Glutamatergic neuron (in vitro differentiated cells): ENCODE data around the gene RAB40C. TPM values are rescaled to one million over a fixed set of nuclear protein-coding genes. Genes with fewer than 3 reads are reported as not detected.

Experiments
- DNase-seq: peaks from one replicate; pipeline ENCODE4 v3.0.0; 2022
- H3K27ac Mint-ChIP-seq: one replicate; pipeline ENCODE4 v1.8.0; 2020; ENCODE audit warnings: mild to moderate bottlenecking, mixed read lengths, inconsistent platforms; ENCODE audit not compliant: unreplicated experiment
- H3K27me3 Mint-ChIP-seq: one replicate; pipeline ENCODE4 v1.8.0; 2020; ENCODE audit warnings: mild to moderate bottlenecking, moderate library complexity, mixed read lengths, inconsistent platforms; ENCODE audit not compliant: unreplicated experiment
- H3K36me3 Mint-ChIP-seq: one replicate; pipeline ENCODE4 v1.8.0; 2020; ENCODE audit warnings: mild to moderate bottlenecking, mixed read lengths, inconsistent platforms; ENCODE audit not compliant: unreplicated experiment
- H3K4me1 Mint-ChIP-seq: one replicate; pipeline ENCODE4 v1.8.0; 2020; ENCODE audit warnings: mild to moderate bottlenecking, low read depth, mixed read lengths, inconsistent platforms; ENCODE audit not compliant: unreplicated experiment
- H3K4me3 Mint-ChIP-seq: one replicate; pipeline ENCODE4 v1.8.0; 2020; ENCODE audit warnings: mild to moderate bottlenecking, mixed read lengths, inconsistent platforms; ENCODE audit not compliant: unreplicated experiment
- H3K9me3 Mint-ChIP-seq: one replicate; pipeline ENCODE4 v1.8.0; 2020; ENCODE audit warnings: mild to moderate bottlenecking, moderate library complexity, mixed read lengths, inconsistent platforms; ENCODE audit not compliant: unreplicated experiment
- total RNA-seq: library from RNA; stranded (reverse); fragmentation: NEBNext Ultra II Directional; extraction: Animal tissue kit (Norgen Biotek cat#: 25700); gene quantifications from one replicate; pipeline ENCODE4 v1.2.1, GENCODE V29; 2021; ENCODE audit not compliant: unreplicated experiment
- TF ChIP-seq, protein P1 (sequence below): fragments of 200-600 bp; sonication (generic); IDR thresholded peaks from one replicate; pipeline ENCODE4 v1.5.0; 2021; ENCODE audit not compliant: partially characterized antibody, unreplicated experiment

The RAB40C gene
- total RNA-seq, 1 donor from 2014 or later: 48.3 TPM

DNA sequence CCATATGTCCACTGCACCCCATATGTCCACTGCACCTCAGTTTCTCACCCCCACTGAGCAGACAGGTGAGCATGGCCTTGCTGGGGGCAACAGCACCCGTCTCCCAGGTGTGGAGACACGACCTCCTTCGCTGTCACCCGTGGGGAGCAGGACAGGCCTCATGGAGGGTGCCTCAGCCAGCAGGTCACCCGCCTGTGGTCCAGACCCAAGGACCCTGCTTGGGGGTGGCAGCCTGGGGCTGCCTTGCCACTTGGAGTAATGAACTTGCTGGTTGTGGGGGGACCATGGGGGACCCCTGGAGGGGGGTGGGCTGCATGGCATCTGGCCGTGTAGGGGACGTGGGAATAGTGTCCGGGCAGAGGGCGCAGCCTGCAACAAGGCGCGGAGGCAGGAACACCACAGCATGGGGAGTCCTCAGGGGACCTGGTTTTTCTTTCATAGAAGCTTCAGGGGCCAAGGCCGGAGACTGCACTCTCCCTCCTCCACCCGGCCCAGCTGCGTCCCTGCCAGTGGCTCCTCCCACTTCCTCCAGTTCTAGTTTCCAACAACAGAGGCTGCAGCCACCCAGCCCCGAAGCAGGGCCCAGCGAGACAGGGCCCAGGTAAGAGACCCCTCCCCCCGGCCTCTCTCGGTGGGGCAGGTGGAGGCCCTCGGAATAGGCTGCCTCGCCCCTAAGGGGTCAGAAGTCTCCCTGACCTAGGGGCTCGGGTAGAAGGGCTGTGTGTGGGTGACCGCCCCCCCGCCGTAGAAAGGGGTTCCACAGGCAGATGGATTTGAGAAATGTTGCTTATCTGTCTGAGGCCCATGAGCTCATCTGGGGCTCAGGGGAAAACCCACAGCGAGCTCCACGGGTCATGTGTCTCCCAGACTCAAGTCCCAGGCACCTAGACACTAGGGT is 23.1 kb upstream of the RAB40C start, which contains the start of gene NHLRC4:
Gene NHLRC4 (plus strand): TSS at position 531 of the 898 bp plus-strand sequence. CDS start 1,043 bp downstream, outside the sequence.
- no peaks in the 10 kb centered on the region for H3K36me3 Mint-ChIP-seq
- TF ChIP-seq, protein P1, sequence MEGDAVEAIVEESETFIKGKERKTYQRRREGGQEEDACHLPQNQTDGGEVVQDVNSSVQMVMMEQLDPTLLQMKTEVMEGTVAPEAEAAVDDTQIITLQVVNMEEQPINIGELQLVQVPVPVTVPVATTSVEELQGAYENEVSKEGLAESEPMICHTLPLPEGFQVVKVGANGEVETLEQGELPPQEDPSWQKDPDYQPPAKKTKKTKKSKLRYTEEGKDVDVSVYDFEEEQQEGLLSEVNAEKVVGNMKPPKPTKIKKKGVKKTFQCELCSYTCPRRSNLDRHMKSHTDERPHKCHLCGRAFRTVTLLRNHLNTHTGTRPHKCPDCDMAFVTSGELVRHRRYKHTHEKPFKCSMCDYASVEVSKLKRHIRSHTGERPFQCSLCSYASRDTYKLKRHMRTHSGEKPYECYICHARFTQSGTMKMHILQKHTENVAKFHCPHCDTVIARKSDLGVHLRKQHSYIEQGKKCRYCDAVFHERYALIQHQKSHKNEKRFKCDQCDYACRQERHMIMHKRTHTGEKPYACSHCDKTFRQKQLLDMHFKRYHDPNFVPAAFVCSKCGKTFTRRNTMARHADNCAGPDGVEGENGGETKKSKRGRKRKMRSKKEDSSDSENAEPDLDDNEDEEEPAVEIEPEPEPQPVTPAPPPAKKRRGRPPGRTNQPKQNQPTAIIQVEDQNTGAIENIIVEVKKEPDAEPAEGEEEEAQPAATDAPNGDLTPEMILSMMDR: no peak
- peak within 1 kb of the TSS; percentile 68 for H3K27ac Mint-ChIP-seq
- peak within 1 kb of the TSS; percentile 63 for H3K4me3 Mint-ChIP-seq
- peaks cover 6% of the 10 kb centered on the region for H3K27me3 Mint-ChIP-seq
- DNase-seq: peak; percentile 83
- H3K4me1 Mint-ChIP-seq: peaks cover 17% of the 10 kb centered on the region
- peaks cover 21% of the 10 kb centered on the region for H3K9me3 Mint-ChIP-seq

DNA sequence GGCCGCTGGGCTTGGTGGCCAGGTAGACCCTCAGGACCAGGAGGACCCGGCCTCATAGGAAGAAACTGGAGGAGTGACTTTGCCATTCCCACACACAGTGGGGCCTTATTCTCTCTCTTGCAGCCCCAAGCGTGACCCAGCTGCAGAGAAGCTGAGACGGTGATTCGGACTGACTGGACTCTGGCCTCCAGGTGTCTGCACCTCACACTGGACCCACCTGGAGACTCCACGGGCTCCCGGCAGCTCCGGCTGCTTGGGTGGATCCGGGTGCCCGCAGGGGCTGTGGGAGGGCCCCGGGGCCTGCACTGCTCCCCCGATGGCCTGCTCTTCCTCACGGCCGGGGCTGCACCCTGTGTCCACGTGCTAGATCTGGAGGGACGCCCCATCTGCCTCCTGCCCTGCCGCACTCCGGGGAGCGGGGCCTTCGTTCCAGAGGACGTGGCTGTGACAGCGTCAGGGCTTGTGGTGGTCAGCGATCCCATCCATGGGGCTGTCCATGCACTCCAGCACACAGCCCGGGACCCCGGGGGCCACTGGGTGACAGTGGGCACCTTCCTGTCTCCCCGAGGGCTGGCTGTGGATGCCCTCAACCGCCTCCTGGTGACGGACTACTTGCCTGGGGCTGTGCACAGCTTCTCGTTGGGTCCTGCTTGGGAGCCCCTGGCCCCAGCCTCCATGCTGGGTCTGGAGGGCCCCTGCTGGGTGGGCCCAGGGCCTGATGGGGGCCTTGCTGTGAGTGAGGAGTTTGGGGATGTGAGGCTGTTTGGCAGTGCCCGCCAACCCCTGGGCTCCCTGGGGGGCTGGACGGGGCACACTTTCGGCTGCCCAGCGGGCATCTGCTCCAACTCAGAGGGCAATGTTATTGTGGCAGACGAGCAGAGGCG is 22.3 kb upstream of the RAB40C start:
- TF ChIP-seq, protein P1: no peak

GRCh38 chr16:568401-569258 is 21.2 kb upstream of the RAB40C start:
- Mint-ChIP-seq H3K4me3 (peak overlapping the region; percentile 85), H3K9me3 (peaks cover 18% of the 10 kb centered on the region), H3K4me1 (peaks cover 16% of the 10 kb centered on the region), H3K36me3 (no peaks in the 10 kb centered on the region), H3K27ac (peak overlapping the region; percentile 82), H3K27me3 (no peaks in the 10 kb centered on the region)
- TF ChIP-seq, protein P1: no peak
- no peak for DNase-seq

More for the DNA sequence above, 22.3 kb upstream of the RAB40C start:
- DNase-seq: no peak
- peak overlapping the region; percentile 17 for H3K27ac Mint-ChIP-seq
- H3K36me3 Mint-ChIP-seq: no peaks in the 10 kb centered on the region
- no peak overlapping the region for H3K4me3 Mint-ChIP-seq
- peaks cover 21% of the 10 kb centered on the region for H3K9me3 Mint-ChIP-seq
- H3K27me3 Mint-ChIP-seq: peaks cover 1% of the 10 kb centered on the region
- H3K4me1 Mint-ChIP-seq: peaks cover 16% of the 10 kb centered on the region

- H3K36me3 Mint-ChIP-seq: no peaks in the 10 kb centered on the region
- H3K9me3 Mint-ChIP-seq: peaks cover 18% of the 10 kb centered on the region
- peaks cover 16% of the 10 kb centered on the region for H3K4me1 Mint-ChIP-seq
- H3K27ac Mint-ChIP-seq: peak within 1 kb of the TSS; percentile 82
- DNase-seq: peak; percentile 75
- no peaks in the 10 kb centered on the region for H3K27me3 Mint-ChIP-seq
- peak within 1 kb of the TSS; percentile 88 for H3K4me3 Mint-ChIP-seq
- TF ChIP-seq, protein P1: no peak
Measured at GRCh38 chr16:569445-570254, 20.2 kb upstream of the RAB40C start, which contains the start of gene PIGQ. PIGQ (plus strand) TSS chr16:569968; CDS start chr16:574075, 4,107 bp downstream.
